ENCODE results near the gene IL10RA.

Gene IL10RA

DNA sequence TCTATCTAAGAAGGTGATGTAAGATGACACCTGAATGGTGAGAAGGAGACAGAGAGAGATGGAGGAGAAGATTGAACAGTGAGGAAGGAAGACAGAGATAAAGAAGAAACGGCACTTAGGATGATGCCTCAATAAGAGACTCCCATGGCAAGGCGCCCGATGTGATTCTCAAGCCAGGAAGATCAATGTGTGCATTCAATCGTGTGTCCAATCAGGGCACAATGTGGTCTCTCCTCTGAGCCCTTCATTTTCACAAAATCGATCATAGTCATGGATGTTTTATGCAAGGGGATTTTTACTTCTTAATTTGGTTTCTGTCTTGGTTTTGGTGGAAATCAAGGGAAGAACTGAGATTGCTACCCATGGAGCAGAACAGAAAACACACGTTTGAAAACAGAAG lies 37.1 kb upstream of the IL10RA start:
- TF ChIP-seq JUND (IDR thresholded peaks at IDR 0.05; ENCODE audit: low read depth): no peak
- in situ Hi-C loops (cut with HindIII; ENCODE audit: low pct_unique_long_range_greater_than_20kb, low sequenced_read_pairs): no loop called here
- no peak for DNase-seq (ENCODE audit: low read depth in 1 of 2, low spot score in 1 of 2)

DNA sequence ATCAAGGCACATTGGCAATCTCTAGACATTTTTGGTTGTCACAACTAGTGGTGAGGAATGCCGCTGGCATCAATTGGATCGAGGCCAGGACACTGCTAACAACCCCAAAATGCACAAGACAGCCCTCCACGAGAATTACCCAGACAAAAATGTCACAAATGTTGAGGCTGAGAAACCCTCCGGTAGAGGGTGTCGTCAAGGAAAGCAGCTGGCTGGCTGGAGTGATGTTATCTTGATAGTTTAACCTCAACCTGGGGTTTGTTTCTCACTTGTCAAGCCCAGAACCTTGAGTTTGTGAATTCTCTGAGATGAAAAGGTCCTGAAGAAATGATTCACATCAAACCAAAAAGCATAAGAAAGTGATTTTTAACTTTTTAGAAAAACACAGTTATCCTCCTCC lies 35.9 kb upstream of the IL10RA start:
- in situ Hi-C loops (cut with HindIII; ENCODE audit: low pct_unique_long_range_greater_than_20kb, low sequenced_read_pairs): no loop called here
- DNase-seq (ENCODE audit: low read depth in 1 of 2, low spot score in 1 of 2): peak in 1 of 2 experiments; percentile 51
- no peak for TF ChIP-seq JUND (IDR thresholded peaks at IDR 0.05; ENCODE audit: low read depth)

DNA sequence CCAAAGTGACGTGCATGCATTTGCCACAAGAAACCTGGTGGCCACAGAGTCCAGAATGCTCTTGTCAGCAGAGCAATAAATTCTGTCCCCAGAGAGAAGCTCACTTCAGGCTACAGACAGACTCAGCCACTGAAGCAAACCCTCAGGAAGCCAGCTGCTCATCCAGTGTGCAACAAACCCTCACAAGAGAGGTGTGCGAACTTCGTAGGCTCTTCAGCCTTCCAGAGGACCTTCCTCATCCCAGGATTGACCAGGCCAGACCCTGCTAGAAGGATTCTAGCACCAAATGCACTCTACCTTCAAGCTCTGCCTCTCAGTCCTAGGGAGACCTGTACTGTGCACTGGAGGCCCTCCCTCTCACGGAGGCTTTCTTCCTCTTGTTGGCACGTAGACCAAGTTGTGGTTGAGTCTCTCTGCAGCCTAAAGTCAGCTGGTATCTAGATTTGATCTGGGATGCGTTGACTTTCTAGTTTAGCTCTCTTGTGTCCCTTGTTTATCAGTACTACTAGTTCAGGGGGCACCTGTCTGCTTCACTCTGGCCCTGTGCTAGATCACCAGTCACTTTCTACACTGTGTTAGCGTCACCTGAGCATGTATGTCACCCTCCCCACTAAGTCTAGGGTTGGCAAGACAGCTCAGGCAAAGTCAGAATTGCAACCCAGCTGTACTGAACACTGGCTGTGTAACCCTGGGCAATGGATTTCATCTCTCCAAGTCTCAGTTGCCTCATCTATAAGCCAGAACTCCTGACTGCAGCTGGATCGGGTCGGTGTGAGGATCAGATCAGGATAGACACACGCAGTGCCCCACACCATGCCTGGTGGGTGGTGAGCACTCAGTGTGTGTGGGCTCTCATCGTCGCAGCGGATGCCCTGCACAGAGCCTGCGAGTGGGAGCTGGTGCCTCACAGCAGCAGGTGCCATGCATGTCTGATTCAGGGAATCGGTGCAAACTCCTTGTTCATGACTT lies 34.9 kb upstream of the IL10RA start:
- no peak for TF ChIP-seq JUND (IDR thresholded peaks at IDR 0.05; ENCODE audit: low read depth)
- in situ Hi-C loops (cut with HindIII; ENCODE audit: low pct_unique_long_range_greater_than_20kb, low sequenced_read_pairs): no loop called here
- no peak for DNase-seq (ENCODE audit: low read depth in 1 of 2, low spot score in 1 of 2)

DNA sequence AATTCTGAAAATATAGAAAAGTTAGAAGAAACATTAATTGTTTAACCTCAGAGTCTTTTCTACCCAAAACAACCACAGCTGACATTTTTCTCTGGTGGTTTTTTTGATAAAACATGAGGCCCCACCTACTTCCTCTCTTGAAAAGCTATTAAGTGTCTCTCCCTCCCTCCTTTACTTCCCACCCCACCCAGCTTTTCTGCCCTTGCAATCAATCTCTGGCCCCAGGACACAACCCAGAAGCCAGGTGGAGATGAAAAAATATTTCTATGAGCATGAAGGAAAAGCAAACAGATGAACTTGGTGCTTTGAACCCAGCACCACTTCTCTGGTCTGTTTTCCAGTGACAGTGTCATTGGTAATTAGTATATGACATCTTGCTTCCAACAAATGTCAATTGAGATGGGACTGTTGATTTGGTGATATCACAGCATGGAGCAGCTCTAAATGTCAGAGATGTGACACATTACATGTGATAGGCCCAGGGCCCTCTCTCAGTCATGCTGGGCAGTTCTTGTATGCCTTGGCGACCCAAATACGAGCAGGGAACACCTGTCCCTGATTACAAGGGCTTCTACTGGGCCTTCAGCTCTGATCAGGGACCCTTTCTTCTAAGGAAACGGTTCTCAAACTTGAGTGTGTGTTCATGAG lies 33.0 kb upstream of the IL10RA start:
- TF ChIP-seq JUND (IDR thresholded peaks at IDR 0.05; ENCODE audit: low read depth): no peak
- in situ Hi-C loops (cut with HindIII; ENCODE audit: low pct_unique_long_range_greater_than_20kb, low sequenced_read_pairs): no loop called here
- DNase-seq (ENCODE audit: low read depth in 1 of 2, low spot score in 1 of 2): no peak

DNA sequence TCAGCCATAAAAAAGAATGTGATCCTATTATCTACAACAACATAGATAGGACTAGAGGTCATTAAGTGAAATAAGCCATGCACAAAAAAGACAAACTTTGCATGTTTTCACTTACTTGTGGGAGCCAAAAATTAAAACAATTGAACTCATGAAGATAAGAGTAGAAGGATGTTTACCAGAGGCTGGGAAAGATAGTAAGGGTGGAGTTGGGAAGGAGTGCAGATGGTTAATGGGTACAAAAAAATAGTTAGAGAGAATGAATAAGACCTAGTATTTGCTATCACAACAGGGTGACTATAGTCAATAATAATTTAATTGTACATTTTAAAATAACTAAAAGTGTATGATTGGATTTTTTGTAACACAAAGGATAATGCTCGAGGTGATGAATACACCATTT lies 27.2 kb upstream of the IL10RA start:
- in situ Hi-C loops (cut with HindIII; ENCODE audit: low pct_unique_long_range_greater_than_20kb, low sequenced_read_pairs): no loop called here
- TF ChIP-seq JUND (IDR thresholded peaks at IDR 0.05; ENCODE audit: low read depth): no peak
- DNase-seq (ENCODE audit: low read depth in 1 of 2, low spot score in 1 of 2): no peak

DNA sequence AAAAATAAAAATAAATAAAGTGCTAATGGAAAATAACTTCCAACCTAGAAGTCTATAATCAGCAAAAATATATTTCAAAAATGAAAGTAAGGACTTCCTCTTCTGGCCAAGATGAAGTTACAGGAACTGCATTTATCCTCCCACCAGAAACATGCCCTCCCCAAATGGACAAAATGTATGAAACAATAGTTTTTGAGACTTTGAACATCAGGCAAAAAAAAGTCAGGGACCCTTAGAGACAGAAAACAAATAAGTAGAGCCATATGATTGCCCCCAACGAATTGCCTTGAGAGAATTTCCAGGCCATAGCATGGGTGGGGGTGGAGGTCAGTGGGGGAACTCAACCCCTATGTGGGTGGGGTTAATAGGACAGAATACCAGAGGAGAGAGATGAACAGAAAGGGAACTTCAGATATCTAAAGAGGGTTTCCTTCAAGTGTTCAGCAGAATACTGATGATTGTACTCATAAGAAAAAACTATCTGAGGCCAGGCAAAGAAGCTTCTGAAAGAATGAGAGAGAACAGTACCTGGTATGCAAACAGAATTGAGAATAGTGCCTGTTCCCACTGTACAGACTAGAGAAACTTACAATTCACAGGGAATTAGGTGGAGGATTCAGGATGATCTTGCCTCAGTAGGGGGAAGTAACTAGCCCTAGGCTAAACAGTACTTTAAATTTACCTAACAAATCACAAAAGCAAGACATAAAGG lies 26.6 kb upstream of the IL10RA start:
- DNase-seq (ENCODE audit: low read depth in 1 of 2, low spot score in 1 of 2): no peak
- in situ Hi-C loops (cut with HindIII; ENCODE audit: low pct_unique_long_range_greater_than_20kb, low sequenced_read_pairs): no loop called here
- no peak for TF ChIP-seq JUND (IDR thresholded peaks at IDR 0.05; ENCODE audit: low read depth)

DNA sequence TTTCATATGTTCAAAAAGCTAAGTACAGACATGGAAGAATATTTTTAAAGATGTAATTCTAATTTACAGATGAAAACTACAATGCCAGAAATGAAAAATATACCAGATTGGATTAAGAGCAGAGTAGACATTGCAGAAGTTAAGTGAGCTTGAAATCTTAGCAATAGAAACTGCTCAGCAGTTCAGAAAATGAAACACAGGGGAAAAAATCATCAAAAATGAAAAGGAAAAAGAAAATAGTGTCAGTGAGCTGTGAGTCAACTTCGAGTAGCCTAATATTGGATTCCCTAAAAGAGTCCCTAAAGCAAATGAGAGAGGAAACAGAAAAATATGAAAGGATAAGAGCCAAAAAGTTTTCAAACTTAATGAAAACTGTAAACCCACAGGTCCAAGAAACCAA lies 25.8 kb upstream of the IL10RA start:
- in situ Hi-C loops (cut with HindIII; ENCODE audit: low pct_unique_long_range_greater_than_20kb, low sequenced_read_pairs): no loop called here
- no peak for TF ChIP-seq JUND (IDR thresholded peaks at IDR 0.05; ENCODE audit: low read depth)
- no peak for DNase-seq (ENCODE audit: low read depth in 1 of 2, low spot score in 1 of 2)

DNA sequence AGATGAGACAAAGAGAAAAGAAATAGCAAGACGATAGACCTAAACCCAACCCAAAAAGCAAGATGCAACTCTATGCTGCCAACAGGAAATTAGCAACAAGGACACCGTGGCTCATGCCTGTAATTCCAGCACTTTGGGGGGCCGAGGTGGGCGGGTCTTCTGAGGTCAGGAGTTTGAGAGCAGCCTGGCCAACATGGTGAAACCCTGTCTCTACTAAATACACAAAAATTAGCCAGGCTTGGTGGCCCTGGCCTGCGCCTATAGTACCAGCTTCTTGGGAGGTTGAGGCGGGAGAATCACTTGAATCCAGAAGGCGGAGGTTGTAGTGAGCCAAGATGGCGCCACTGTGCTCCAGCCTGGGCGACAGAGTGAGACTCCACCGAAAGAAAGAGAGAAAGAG lies 24.3 kb upstream of the IL10RA start:
- TF ChIP-seq JUND (IDR thresholded peaks at IDR 0.05; ENCODE audit: low read depth): no peak
- DNase-seq (ENCODE audit: low read depth in 1 of 2, low spot score in 1 of 2): no peak
- in situ Hi-C loops (cut with HindIII; ENCODE audit: low pct_unique_long_range_greater_than_20kb, low sequenced_read_pairs): no loop called here

DNA sequence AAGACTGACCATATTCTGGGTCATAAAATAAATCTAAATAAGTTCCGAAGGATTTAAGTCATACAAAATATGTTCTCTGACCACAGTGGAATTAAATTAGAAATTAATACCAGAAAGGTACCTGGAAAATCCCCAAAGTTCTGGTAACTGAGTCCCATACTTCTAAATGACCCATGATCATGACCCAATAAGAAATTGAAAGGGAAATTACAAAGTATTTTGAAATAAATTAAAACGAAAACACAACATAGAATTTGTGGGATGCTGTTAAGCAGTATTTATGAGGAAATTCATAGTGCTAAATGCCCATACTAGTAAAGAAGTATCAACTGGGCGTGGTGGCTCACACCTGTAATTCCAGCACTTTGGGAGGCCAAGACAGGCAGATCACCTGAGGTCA lies 23.4 kb upstream of the IL10RA start:
- no peak for TF ChIP-seq JUND (IDR thresholded peaks at IDR 0.05; ENCODE audit: low read depth)
- in situ Hi-C loops (cut with HindIII; ENCODE audit: low pct_unique_long_range_greater_than_20kb, low sequenced_read_pairs): no loop called here
- DNase-seq (ENCODE audit: low read depth in 1 of 2, low spot score in 1 of 2): no peak

DNA sequence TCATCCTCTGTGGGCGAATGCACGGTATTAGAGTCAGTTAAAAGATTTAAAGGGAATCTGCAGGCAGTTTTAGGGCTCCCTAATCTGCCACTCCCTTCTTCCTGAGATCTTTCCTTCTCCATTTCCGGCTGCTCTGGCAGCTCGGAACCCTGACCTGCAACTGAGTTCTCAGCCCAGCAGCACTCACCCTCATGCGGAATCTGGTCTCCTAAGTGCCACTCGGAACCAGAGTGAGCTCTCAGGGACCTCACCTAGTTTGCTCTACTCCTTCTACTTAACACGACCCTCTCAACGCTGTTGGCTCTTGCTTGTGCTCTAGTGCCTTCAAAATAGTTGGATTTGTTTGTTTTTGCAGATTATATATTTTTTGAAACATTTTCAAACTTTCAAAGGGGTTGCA lies 19.3 kb upstream of the IL10RA start:
- no peak for DNase-seq (ENCODE audit: low read depth in 1 of 2, low spot score in 1 of 2)
- TF ChIP-seq JUND (IDR thresholded peaks at IDR 0.05; ENCODE audit: low read depth): no peak
- in situ Hi-C loops (cut with HindIII; ENCODE audit: low pct_unique_long_range_greater_than_20kb, low sequenced_read_pairs): no loop called here

DNA sequence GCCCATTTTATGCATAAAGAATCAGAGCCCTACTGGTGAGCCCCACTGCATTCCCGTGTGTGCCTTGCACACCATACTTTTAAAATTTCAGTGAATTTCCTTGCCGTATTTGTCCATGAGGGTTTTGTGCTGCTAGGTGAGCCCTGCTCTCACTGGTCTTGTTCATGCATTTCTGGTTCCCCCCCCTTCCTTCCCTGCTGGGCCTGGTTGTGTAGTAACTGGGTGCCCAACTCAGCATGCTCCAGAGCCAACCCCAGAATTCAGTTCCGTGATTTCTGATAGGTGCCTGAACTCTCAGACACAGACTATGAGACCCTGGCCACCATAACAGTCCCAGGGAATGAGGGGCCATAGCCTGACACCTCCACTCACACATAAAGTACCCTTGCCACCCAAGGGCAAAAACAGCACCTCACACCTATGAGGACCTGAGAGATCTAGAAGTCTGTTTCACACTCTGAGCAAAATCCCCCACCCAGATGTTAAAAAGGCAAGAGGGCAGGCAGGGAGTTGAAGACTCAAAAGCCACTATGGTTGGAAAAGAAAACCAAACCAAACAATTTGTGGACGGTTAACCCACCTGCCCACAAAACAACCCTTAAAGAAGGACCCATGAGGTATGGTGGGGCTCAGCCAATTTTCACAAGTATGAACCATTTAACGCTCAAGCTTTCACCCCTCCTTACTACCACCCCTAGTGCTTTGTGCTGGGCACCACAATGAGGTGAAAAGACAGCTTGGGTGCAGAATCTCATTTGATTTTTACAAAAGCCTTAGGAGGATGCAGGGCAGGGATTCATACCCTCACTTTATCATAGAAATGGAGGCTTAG lies 16.8 kb upstream of the IL10RA start:
- TF ChIP-seq JUND (IDR thresholded peaks at IDR 0.05; ENCODE audit: low read depth): no peak
- in situ Hi-C loops (cut with HindIII; ENCODE audit: low pct_unique_long_range_greater_than_20kb, low sequenced_read_pairs): no loop called here
- no peak for DNase-seq (ENCODE audit: low read depth in 1 of 2, low spot score in 1 of 2)

DNA sequence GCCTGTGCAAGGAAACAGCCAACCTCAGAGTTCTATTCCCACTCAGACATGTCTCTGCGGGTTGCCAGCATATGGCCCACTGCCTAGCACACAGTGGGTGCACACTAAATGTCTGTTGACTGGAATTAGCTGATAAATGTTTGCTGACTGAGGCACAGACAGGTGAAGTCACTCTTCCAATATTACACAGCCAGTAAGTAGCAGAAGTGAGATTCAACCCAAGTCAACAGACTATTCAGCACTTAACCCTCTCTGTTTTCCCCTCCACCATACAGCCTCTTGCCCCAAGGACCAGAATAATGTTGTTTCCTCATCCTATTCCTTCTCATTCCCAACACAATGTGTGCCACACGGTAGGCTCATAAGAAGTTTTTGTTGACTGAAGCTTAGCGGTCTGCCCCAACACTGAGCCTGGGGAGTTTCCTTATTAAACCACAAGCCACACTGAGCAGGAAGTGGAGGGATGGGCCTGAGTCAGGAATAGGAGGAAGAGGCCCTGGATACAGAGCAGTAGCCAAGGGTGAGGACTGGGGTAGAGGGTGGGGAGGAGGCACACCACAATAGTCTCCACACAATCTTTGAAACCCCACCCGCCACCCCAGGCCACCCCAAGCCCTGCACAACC lies 15.7 kb upstream of the IL10RA start:
- in situ Hi-C loops (cut with HindIII; ENCODE audit: low pct_unique_long_range_greater_than_20kb, low sequenced_read_pairs): no loop called here
- TF ChIP-seq JUND (IDR thresholded peaks at IDR 0.05; ENCODE audit: low read depth): no peak
- peak in 1 of 2 experiments; percentile 75 for DNase-seq (ENCODE audit: low read depth in 1 of 2, low spot score in 1 of 2)

All from T47D (cell line).